Lower leg skin (tissue), 3 donors: ENCODE data around the gene FAM78A.

Source experiments
- POLR2A ChIP-seq, 2 donors: fragments of 450-650 bp; IDR thresholded peaks; one replicate each; pipeline ENCODE4 v1.6.1; 2016 to 2017; ENCODE audit warnings: antibody characterized with exemption in 2 of 2, mild to moderate bottlenecking in 1 of 2, moderate library complexity in 1 of 2
- TF ChIP-seq, protein P1 (sequence below), 3 donors: fragments of 450-650 bp; IDR thresholded peaks; one replicate each; pipeline ENCODE4 v1.5.1; 2016; ENCODE audit warnings: antibody characterized with exemption in 3 of 3, mild to moderate bottlenecking in 3 of 3, moderate library complexity in 2 of 3

DNA sequence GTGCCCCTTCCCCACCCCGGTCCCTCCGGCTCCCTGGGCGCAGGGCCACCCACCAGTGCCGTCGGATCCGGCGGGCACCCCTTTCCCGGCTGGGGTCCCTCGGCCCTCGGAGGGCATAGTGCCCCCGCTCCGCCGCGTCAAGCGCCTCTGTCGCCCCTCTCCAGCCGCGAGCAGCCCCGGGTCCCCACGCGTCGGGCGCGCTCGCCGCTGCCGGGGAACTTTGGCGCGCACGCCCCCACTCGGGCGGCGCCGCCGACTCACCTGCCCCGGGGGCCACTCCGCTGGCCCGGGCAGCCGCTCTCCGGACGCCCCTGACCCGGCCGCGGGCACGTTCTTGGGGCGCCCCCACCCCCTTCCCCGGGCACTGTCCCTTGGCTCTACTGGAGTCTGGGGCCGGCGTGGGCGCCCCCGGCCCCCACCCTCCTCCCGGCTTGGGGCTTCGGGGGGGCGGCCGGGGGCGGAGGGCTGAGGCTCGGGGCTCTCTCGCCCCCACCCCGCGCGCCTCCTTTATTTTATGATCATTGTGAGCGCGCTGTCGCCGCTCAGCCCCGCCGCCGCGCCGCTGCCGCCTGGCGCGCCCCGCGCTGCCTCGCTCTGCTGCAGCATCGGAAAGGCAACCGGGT lies 1.1 kb upstream of the FAM78A start:
- TF ChIP-seq, protein P1, sequence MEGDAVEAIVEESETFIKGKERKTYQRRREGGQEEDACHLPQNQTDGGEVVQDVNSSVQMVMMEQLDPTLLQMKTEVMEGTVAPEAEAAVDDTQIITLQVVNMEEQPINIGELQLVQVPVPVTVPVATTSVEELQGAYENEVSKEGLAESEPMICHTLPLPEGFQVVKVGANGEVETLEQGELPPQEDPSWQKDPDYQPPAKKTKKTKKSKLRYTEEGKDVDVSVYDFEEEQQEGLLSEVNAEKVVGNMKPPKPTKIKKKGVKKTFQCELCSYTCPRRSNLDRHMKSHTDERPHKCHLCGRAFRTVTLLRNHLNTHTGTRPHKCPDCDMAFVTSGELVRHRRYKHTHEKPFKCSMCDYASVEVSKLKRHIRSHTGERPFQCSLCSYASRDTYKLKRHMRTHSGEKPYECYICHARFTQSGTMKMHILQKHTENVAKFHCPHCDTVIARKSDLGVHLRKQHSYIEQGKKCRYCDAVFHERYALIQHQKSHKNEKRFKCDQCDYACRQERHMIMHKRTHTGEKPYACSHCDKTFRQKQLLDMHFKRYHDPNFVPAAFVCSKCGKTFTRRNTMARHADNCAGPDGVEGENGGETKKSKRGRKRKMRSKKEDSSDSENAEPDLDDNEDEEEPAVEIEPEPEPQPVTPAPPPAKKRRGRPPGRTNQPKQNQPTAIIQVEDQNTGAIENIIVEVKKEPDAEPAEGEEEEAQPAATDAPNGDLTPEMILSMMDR (IDR thresholded peaks at IDR 0.05): no peak
- no peak for TF ChIP-seq POLR2A (IDR thresholded peaks at IDR 0.05)
